HG02885 (cell line): Measurements from ENCODE around the gene ZNF417.
"Not testable (repeated sequence)": the region's sequence is repeated elsewhere in the genome, so short reads cannot be mapped to it uniquely, and the experiment has no call there.

Experiments used
- ATAC-seq: cut with Tn5 transposase; IDR thresholded peaks from one replicate; pipeline ENCODE4 v1.9.1; 2021; ENCODE audit warnings: mild to moderate bottlenecking; ENCODE audit not compliant: unreplicated experiment, poor library complexity

ZNF417 gene

DNA sequence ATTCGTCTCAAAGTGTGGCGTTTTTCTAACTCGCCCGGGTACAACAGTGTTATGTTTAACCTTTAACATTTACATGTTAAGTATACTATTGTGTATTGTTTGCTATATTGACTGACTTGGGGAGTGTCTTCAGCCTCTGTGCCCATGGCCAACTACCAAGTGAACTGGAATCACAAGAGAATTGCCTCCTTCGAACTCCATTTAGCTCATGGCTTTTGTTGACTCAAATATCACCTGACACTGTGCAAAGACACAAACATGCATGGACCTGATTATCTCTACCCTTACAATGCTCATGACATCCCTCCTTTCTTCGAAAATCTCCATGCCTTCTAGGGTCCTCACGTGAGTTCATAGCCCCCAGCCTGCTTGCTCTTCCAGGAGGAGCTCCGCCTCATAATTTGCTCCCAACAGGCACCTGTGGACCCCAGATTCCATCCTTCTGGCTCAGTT is 28.3 kb downstream of the ZNF417 start:
- no peak for ATAC-seq

- ATAC-seq = no peak
Measured at GRCh38 chr19:57887195-57887941, 29.0 kb downstream of the ZNF417 start.

DNA sequence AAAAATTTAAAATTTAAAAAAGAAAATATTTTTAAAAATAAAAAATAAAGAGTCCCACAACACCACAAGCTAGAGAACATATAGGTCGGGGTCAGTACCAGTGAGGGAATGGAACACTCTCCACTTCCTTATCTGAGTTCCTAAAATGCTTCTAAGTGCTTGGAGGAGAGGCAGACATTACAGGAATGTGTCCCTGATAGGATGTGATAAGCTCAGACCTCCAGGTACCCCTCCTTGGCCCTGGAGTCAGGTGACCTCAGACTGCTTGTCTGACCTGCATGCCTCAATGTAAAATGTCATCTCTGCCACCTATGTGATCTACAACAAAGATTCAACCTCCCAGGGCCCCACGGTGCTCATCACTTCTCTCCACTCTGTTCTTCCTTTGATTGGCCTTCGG is 30.3 kb downstream of the ZNF417 start:
- no peak for ATAC-seq

DNA sequence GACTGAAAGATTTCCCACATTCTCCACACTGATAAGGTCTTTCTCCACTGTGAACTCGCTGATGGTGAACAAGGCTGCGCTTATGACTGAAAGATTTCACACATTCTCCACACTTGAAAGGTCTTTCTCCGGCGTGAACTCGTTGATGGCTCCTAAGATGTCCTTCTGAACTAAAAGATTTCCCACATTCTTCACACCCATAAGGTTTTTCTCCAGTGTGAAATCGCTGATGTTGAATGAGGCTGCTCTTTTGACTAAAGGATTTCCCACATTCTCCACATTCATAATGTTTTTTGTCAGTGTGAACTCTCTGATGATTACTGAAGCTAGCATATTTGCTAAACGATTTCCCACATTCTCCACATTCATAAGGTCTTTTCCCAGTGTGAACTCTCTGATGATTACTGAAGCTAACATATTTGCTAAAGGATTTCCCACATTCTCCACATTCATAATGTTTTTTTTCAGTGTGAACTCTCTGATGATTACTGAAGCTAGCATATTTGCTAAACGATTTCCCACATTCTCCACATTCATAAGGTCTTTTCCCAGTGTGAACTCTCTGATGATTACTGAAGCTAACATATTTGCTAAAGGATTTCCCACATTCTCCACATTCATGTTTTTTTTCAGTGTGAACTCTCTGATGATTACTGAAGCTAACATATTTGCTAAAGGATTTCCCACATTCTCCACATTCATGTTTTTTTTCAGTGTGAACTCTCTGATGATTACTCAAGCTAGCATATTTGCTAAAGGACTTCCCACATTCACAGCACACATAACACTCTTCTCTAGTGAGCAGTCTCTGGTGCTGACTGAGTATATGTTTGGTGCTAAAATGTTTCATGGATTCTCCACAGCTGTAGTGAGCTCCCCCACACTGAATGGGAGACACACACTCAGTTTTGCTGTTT is 42.3 kb downstream of the ZNF417 start:
- ATAC-seq = not testable (repeated sequence)

DNA sequence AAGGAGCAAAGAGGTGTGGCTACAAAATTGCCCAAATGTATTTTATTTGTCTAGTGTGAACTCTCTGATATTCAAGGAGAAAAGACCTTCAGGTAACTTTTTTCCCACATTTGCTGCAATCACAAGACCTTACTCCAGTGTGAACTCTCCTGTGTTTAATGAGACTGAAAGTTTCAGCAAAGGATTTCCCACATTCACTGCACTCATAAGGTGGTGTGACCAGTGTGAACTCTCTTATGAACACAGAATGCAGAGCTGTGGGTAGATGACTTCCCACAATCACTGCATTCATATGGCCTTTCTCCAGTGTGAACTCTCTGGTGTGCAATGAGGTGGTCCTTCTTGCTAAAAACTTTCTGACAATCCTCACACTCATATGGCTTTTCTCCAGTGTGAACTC is 43.9 kb downstream of the ZNF417 start:
- ATAC-seq = no peak

- no peak for ATAC-seq
Measured at GRCh38 chr19:57870225-57870624, 46.2 kb downstream of the ZNF417 start.

GRCh38 chr19:57869655-57870054 is 46.7 kb downstream of the ZNF417 start:
- ATAC-seq = not testable (repeated sequence)

DNA sequence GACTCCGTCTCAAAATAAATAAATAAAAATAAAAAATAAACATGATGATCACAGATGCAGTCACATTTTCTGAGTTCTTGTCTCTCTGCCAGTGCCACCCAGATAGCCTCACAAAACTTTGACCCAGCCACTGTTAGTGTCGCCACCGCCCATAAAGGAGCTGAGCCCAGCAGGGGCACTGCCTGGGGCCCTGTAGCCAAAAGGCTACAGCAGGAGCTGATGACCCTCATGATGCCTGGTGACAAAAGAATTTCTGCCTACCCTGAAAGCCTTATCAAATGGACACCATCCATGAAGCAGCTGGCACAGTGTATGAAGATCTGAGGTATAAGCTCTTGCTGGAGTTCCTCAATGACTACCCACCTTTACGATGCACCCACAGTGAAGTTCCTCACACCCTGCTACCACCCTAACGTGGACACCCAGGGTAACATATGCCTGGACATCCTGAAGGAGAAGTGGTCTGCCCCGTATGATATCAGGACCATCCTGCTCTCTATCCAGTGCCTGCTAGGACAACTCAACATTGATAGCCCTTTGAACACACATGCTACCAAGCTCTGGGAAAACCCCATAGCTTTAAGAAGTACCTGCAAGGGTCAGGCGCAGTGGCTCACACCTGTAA is 48.4 kb downstream of the ZNF417 start:
- no peak for ATAC-seq
